Measurements from ENCODE around the gene CABP2.

GRCh38 chr11:67484847-67485311 lies 38.4 kb downstream of the CABP2 start:
- TF ChIP-seq, protein P1, sequence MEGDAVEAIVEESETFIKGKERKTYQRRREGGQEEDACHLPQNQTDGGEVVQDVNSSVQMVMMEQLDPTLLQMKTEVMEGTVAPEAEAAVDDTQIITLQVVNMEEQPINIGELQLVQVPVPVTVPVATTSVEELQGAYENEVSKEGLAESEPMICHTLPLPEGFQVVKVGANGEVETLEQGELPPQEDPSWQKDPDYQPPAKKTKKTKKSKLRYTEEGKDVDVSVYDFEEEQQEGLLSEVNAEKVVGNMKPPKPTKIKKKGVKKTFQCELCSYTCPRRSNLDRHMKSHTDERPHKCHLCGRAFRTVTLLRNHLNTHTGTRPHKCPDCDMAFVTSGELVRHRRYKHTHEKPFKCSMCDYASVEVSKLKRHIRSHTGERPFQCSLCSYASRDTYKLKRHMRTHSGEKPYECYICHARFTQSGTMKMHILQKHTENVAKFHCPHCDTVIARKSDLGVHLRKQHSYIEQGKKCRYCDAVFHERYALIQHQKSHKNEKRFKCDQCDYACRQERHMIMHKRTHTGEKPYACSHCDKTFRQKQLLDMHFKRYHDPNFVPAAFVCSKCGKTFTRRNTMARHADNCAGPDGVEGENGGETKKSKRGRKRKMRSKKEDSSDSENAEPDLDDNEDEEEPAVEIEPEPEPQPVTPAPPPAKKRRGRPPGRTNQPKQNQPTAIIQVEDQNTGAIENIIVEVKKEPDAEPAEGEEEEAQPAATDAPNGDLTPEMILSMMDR (IDR thresholded peaks at IDR 0.05 in 2 of 3, conservative IDR thresholded peaks at IDR 0.05 in 1 of 3; ENCODE audit: control insufficient read depth in 2 of 3, extremely low read depth in 1 of 3, insufficient read depth in 1 of 3, low read depth in 3 of 3, low read length in 3 of 3), result no peak
- TF ChIP-seq POLR2A (IDR thresholded peaks at IDR 0.05; ENCODE audit: low read depth, low read length) (peak; percentile 83), PKNOX1 (IDR thresholded peaks at IDR 0.05) (peak; percentile 39; the same call in 1 of the 2 replicates)
- TF ChIP-seq, protein P2, sequence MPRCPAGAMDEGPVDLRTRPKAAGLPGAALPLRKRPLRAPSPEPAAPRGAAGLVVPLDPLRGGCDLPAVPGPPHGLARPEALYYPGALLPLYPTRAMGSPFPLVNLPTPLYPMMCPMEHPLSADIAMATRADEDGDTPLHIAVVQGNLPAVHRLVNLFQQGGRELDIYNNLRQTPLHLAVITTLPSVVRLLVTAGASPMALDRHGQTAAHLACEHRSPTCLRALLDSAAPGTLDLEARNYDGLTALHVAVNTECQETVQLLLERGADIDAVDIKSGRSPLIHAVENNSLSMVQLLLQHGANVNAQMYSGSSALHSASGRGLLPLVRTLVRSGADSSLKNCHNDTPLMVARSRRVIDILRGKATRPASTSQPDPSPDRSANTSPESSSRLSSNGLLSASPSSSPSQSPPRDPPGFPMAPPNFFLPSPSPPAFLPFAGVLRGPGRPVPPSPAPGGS (IDR thresholded peaks at IDR 0.05; ENCODE audit: borderline replicate concordance, insufficient read depth, low read depth, low read length, poor library complexity, severe bottlenecking), result peak; percentile 29
